ENCODE data around the gene PSMC6. TPM values are rescaled to one million over a fixed set of nuclear protein-coding genes. Genes with fewer than 3 reads are reported as not detected.

The PSMC6 gene
- total RNA-seq (2021), result 98.1 and 103 TPM in 2 replicates
- long read RNA-seq, transcript PSMC6-201 (14 exons, 2,188 nt), result major isoform, 1,096 of 1,188 reads
- long read RNA-seq, partial matches to known transcripts, result 16 of 1,188 reads
- long read RNA-seq, other reads (novel, unspliced or antisense), result 63 of 1,188 reads

DNA sequence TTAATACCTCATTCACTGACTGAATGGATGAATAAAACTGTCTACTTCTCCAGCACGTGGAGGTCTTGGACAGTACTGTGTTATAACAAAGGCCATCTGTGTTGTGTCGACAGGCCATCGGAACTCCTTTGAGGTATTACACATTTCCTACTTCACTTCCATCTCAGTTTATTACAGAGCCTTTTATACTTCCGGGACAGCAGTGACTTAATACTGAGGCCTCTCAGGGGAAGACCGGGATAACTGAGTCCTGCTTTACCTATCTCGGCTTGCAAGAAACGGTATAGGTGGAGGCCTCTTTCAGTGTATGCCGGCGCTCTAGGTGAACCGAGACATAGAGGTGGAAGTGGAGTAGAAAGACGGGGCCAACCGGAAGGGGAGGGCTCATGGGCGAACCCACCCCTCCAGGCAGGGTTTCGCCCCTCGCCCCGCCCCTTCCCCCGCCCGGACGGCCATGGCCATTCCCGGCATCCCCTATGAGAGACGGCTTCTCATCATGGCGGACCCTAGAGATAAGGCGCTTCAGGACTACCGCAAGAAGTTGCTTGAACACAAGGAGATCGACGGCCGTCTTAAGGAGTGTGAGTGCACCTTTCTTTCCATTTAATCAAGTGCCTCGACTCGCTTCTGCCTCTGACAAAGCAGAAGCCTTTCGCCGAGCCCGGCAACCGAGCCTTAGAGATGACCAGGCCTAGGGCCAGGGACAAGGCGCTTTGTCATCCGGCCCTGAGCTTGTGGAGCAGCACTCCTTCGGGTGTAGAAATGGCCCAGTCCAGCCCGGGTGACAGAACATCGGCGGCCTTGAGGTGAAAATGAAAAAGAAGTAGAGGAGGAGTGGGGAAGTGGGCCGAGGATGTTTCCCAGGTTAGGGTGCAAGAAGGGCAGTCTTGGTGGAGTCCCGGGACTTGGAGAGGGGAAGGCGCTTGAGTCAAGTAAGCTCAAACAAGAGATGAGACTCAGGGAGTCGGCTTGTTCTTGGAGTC is at the start of gene PSMC6:
PSMC6 (plus strand) TSS at position 477 of the 983 bp plus-strand sequence; CDS start at position 497, 20 bp downstream.
- Mint-ChIP-seq H3K4me1 (peaks cover 10 to 21% of the 10 kb centered on the region in 2 experiments), H3K4me3 (peak within 1 kb of the TSS; percentile 100), H3K9me3 (no peaks in the 10 kb centered on the region; a peak in 1 of 5 replicates), H3K36me3 (ENCODE audit: insufficient read depth in 1 of 3, low read depth in 3 of 3) (peaks cover 31 to 52% (median 47%) of the 10 kb centered on the region in 3 experiments), H3K27me3 (ENCODE audit: low read depth) (no peaks in the 10 kb centered on the region; the same call in 1 of the 2 replicates), H3K27ac (peak within 1 kb of the TSS; percentile 98 to 100 (median 99))
- no peak within 1 kb of the TSS for H2BK20ac ChIP-seq (ENCODE audit: low read depth, low read length, poor library complexity, severe bottlenecking)
- H4K20me1 ChIP-seq (ENCODE audit: control insufficient read depth, insufficient read depth, insufficient read length), result no peaks in the 10 kb centered on the region
- no peak within 1 kb of the TSS for H4K8ac ChIP-seq (replicated peaks; ENCODE audit: insufficient read length, low read depth, low read length)
- no peak within 1 kb of the TSS for H3K27ac ChIP-seq (ENCODE audit: insufficient read length, low read depth, low read length)
- H3K4me2 ChIP-seq (ENCODE audit: insufficient read depth, insufficient read length, low read length), result peak within 1 kb of the TSS; percentile 93
- no peak within 1 kb of the TSS for H2BK15ac ChIP-seq (ENCODE audit: low read depth, low read length)
- no peak within 1 kb of the TSS for H2AK5ac ChIP-seq (ENCODE audit: insufficient read length, low read length)
- H3K9me3 ChIP-seq (ENCODE audit: control insufficient read depth, low read depth, low read length), result no peaks in the 10 kb centered on the region
- H2BK5ac ChIP-seq (ENCODE audit: insufficient read length, low read length), result peak within 1 kb of the TSS; percentile 75
- H3K9ac ChIP-seq (ENCODE audit: extremely low read depth, insufficient read length, low read length), result peak within 1 kb of the TSS; percentile 99
- peak; percentile 94 for DNase-seq
- no peaks in the 10 kb centered on the region for H3K27me3 ChIP-seq (ENCODE audit: insufficient read depth, low read length)
- TF ChIP-seq CTCF (conservative IDR thresholded peaks at IDR 0.05), result no peak
- H3K23me2 ChIP-seq (ENCODE audit: insufficient read length, low read depth, low read length, poor library complexity, severe bottlenecking), result no peaks in the 10 kb centered on the region
- H2AFZ ChIP-seq (ENCODE audit: low read length), result peak within 1 kb of the TSS; percentile 60
- WGBS (ENCODE audit: extremely low coverage, insufficient read length, low lambda C conversion rate), result no CpG with 5 or more reads among the region's 43 CpGs
- no peak within 1 kb of the TSS for H3K23ac ChIP-seq (ENCODE audit: insufficient read length, low read depth, low read length)
- H3K4me1 ChIP-seq (ENCODE audit: insufficient read depth, low read length), result no peaks in the 10 kb centered on the region
- no peak within 1 kb of the TSS for H3K4ac ChIP-seq (ENCODE audit: low read depth, low read length)
- no peak within 1 kb of the TSS for H4K5ac ChIP-seq (ENCODE audit: insufficient read length, low read depth, low read length)
- H3K18ac ChIP-seq (ENCODE audit: insufficient read length, low read depth, low read length), result peak within 1 kb of the TSS; percentile 88
- no peak within 1 kb of the TSS for H4K91ac ChIP-seq (ENCODE audit: insufficient read length, low read depth, low read length)
- peak within 1 kb of the TSS; percentile 94 for H3K14ac ChIP-seq (ENCODE audit: insufficient read depth, low read length)
- H3K79me1 ChIP-seq (ENCODE audit: insufficient read depth, low read depth, low read length, poor library complexity, severe bottlenecking), result peaks cover 8% of the 10 kb centered on the region
- H2BK120ac ChIP-seq (ENCODE audit: low read depth, low read length, poor library complexity, severe bottlenecking), result no peak within 1 kb of the TSS
- no peak within 1 kb of the TSS for H3K56ac ChIP-seq (ENCODE audit: insufficient read length, low read depth, low read length)
- H3T11ph ChIP-seq (ENCODE audit: low read length), result no peak within 1 kb of the TSS
- peaks cover 10% of the 10 kb centered on the region; the same call in 1 of the 2 replicates for H3K79me2 ChIP-seq (ENCODE audit: insufficient read depth, low read length)
- H2BK12ac ChIP-seq (ENCODE audit: insufficient read length, low read depth, low read length), result no peak within 1 kb of the TSS

All from H9 (cell line).